HG02885 (cell line): Measurements from ENCODE around the gene GANAB.
"Not testable (repeated sequence)": the region's sequence is repeated elsewhere in the genome, so short reads cannot be mapped to it uniquely, and the experiment has no call there.

Experiments used
- ATAC-seq: cut with Tn5 transposase; IDR thresholded peaks from one replicate; pipeline ENCODE4 v1.9.1; 2021; ENCODE audit warnings: mild to moderate bottlenecking; ENCODE audit not compliant: unreplicated experiment, poor library complexity

GANAB gene

GRCh38 chr11:62603072-62603408 lies 43.4 kb downstream of the GANAB start:
- no peak for ATAC-seq

- peak; percentile 3 for ATAC-seq
These were observed 44.0 kb downstream of the GANAB start for GRCh38 chr11:62602141-62603071.

- peak; percentile 79 for ATAC-seq
These were observed 44.9 kb downstream of the GANAB start, which contains the start of gene MTA2 for GRCh38 chr11:62601372-62602140. Gene MTA2 (minus strand): TSS chr11:62601865. CDS start chr11:62601450, 415 bp downstream.

- ATAC-seq: no peak
These were observed 45.4 kb downstream of the GANAB start for GRCh38 chr11:62601122-62601371.

GRCh38 chr11:62600367-62601121 lies 45.9 kb downstream of the GANAB start:
- no peak for ATAC-seq

GRCh38 chr11:62599901-62600300 lies 46.5 kb downstream of the GANAB start:
- ATAC-seq: no peak

- peak; percentile 46 for ATAC-seq
These were observed 47.2 kb downstream of the GANAB start for GRCh38 chr11:62599069-62599696.

GRCh38 chr11:62595124-62595523 lies 51.3 kb downstream of the GANAB start:
- ATAC-seq: no peak

GRCh38 chr11:62593434-62594044 lies 52.9 kb downstream of the GANAB start:
- no peak for ATAC-seq

GRCh38 chr11:62592989-62593421 lies 53.4 kb downstream of the GANAB start:
- ATAC-seq: no peak

- no peak for ATAC-seq
These were observed 54.1 kb downstream of the GANAB start for GRCh38 chr11:62592146-62592815.

GRCh38 chr11:62591448-62592145 lies 54.8 kb downstream of the GANAB start, which contains the start of gene TUT1:
Gene TUT1 (minus strand): TSS chr11:62591523. CDS start chr11:62591485, 38 bp downstream.
- ATAC-seq: peak; percentile 93

GRCh38 chr11:62588966-62589637 lies 57.3 kb downstream of the GANAB start:
- ATAC-seq: no peak

- not testable (repeated sequence) for ATAC-seq
These were observed 61.1 kb downstream of the GANAB start for GRCh38 chr11:62585356-62585755.

GRCh38 chr11:62581735-62582134 lies 64.7 kb downstream of the GANAB start:
- ATAC-seq: not testable (repeated sequence)

GRCh38 chr11:62580959-62581715 lies 65.3 kb downstream of the GANAB start:
- no peak for ATAC-seq

GRCh38 chr11:62579252-62579651 lies 67.2 kb downstream of the GANAB start:
- no peak for ATAC-seq
